Kidney (tissue), 14 donors: ENCODE measurements around the gene OGFR. TPM values are rescaled to one million over a fixed set of nuclear protein-coding genes. Genes with fewer than 3 reads are reported as not detected.
A peak's percentile ranks its signal among the peaks of the same experiment; 100 is the strongest.

Experiments
- DNase-seq, 5 donors: peaks; one replicate each; pipeline ENCODE4 v3.0.0-alpha.2; 2013 to 2020
- FAIRE-seq: peaks from 2 replicates; lab custom pipeline; 2012; peaks lifted over from hg19 to GRCh38; lab: Jason Lieb, UNC
- H3K27ac ChIP-seq, 2 donors: one replicate each; pipeline ENCODE4 v1.7.0; 2013; ENCODE audit warnings: low read depth in 2 of 2, low read length in 2 of 2, inconsistent platforms in 1 of 2
- H3K27me3 ChIP-seq: one replicate; pipeline ENCODE4 v1.7.1; 2013; ENCODE audit warnings: low read length, inconsistent platforms; ENCODE audit not compliant: control insufficient read depth, insufficient read depth
- H3K36me3 ChIP-seq, 3 donors: one replicate each; pipeline versions ENCODE4 v1.7.0 to v1.7.1; 2013; ENCODE audit warnings: low read length in 3 of 3, control low read depth in 1 of 3, inconsistent platforms in 1 of 3; ENCODE audit not compliant: insufficient read depth in 3 of 3, control insufficient read depth in 2 of 3
- H3K4me1 ChIP-seq, 3 donors: one replicate each; pipeline versions ENCODE4 v1.7.0 to v1.7.1; 2013; ENCODE audit warnings: low read length in 3 of 3, inconsistent platforms in 1 of 3, low read depth in 1 of 3; ENCODE audit not compliant: control insufficient read depth in 2 of 3, insufficient read depth in 2 of 3
- H3K4me3 ChIP-seq, 3 donors: one replicate each; pipeline versions ENCODE4 v1.7.0 to v1.8.1; 2013; ENCODE audit warnings: low read length in 3 of 3, control low read depth in 1 of 3, inconsistent platforms in 1 of 3
- H3K9ac ChIP-seq, 3 donors: one replicate each; pipeline versions ENCODE4 v1.7.0 to v1.7.1; 2013; ENCODE audit warnings: low read length in 3 of 3, control low read depth in 1 of 3, inconsistent platforms in 1 of 3
- H3K9me3 ChIP-seq, 3 donors: one replicate each; pipeline versions ENCODE4 v1.7.0 to v1.7.1; 2013; ENCODE audit warnings: low read length in 3 of 3, control low read depth in 1 of 3, inconsistent platforms in 1 of 3; ENCODE audit not compliant: control insufficient read depth in 2 of 3, insufficient read depth in 1 of 3
- CTCF ChIP-seq: IDR thresholded peaks from 3 replicates; pipeline ENCODE4 v1.5.1; 2012; ENCODE audit warnings: mild to moderate bottlenecking, moderate library complexity, borderline replicate concordance; ENCODE audit not compliant: insufficient read depth; ENCODE audit errors: extremely low read depth
- intact Hi-C: fragments of 100-400 bp; cut with DNase I; formaldehyde crosslinking; loops from one replicate; pipeline ENCODE4 v1.11.1; 2022
- polyA plus RNA-seq: library from polyadenylated mRNA; stranded (reverse); fragments of 350-450 nt; fragmentation: Illumina TruSeq; extraction: RNeasy Lipid Tissue Mini Kit (QIAGEN cat#74804); gene quantifications from one replicate; pipeline ENCODE4 v1.2.3, GENCODE V29; 2014; ENCODE audit warnings: low read depth, low replicate concordance; ENCODE audit not compliant: insufficient read depth
- total RNA-seq: library from RNA; stranded (reverse); fragmentation: NEBNext Ultra II Directional; extraction: Animal tissue kit (Norgen Biotek cat#: 25700); gene quantifications from one replicate; pipeline ENCODE4 v1.2.1, GENCODE V29; 2021
- donor health status: control.
- donor health status: control.
- donor health status: control.
- donor health status: control.
- donor health status: control.
- donor health status: DM: yes; HTN: yes; CAD: no.
- donor health status: Normal renal cell carcinoma (clear cell type).

OGFR gene
- total and polyA plus RNA-seq, 2 donors from 2014 or later, result 33.7 to 46.8 TPM

- Histone ChIP-seq H3K4me1 (peaks cover 0 to 15% (median 3%) of the 10 kb centered on the region in 3 donors), H3K4me3 (no peak overlapping the region), H3K27me3 (no peaks in the 10 kb centered on the region), H3K27ac (peak overlapping the region in 1 of 2 donors; percentile 4), H3K9ac (no peak overlapping the region), H3K36me3 (no peaks in the 10 kb centered on the region), H3K9me3 (no peaks in the 10 kb centered on the region)
- FAIRE-seq (no peak), DNase-seq (peak in 1 of 5 donors; percentile 56)
- no peak for TF ChIP-seq CTCF
- intact Hi-C loops, result no loop called here
Observed at GRCh38 chr20:62766071-62766450, 38.6 kb upstream of the OGFR start.

- peaks cover 0 to 18% (median 3%) of the 10 kb centered on the region in 3 donors for H3K4me1 ChIP-seq
- intact Hi-C loops, result no loop called here
- H3K36me3 ChIP-seq, result no peaks in the 10 kb centered on the region
- no peak overlapping the region for H3K9ac ChIP-seq
- FAIRE-seq (no peak), DNase-seq (peak in 4 of 5 donors; percentile 64 to 85 (median 83))
- no peak overlapping the region for H3K4me3 ChIP-seq
- H3K27me3 ChIP-seq, result no peaks in the 10 kb centered on the region
- no peak for TF ChIP-seq CTCF
- peak overlapping the region in 1 of 2 donors; percentile 4 for H3K27ac ChIP-seq
- H3K9me3 ChIP-seq, result no peaks in the 10 kb centered on the region
Observed at GRCh38 chr20:62766716-62767115, 37.9 kb upstream of the OGFR start.

- Histone ChIP-seq H3K4me1 (peaks cover 0 to 30% (median 3%) of the 10 kb centered on the region in 3 donors), H3K27ac (peak overlapping the region; percentile 43 to 75), H3K4me3 (no peak overlapping the region), H3K27me3 (no peaks in the 10 kb centered on the region), H3K36me3 (no peaks in the 10 kb centered on the region), H3K9ac (no peak overlapping the region), H3K9me3 (no peaks in the 10 kb centered on the region)
- no peak for FAIRE-seq
- intact Hi-C loops, result no loop called here
- peak in 1 of 5 donors; percentile 61 for DNase-seq
- no peak for TF ChIP-seq CTCF
Observed at GRCh38 chr20:62768234-62768546, 36.4 kb upstream of the OGFR start.
